Colonic mucosa (tissue), 4 donors: ENCODE measurements around the gene SLC22A17. TPM values are rescaled to one million over a fixed set of nuclear protein-coding genes. Genes with fewer than 3 reads are reported as not detected.
"Not testable (repeated sequence)": the region's sequence is repeated elsewhere in the genome, so short reads cannot be mapped to it uniquely, and the experiment has no call there.

Experiments used
- DNase-seq: peaks from one replicate; pipeline ENCODE4 v3.0.0-alpha.2; 2020
- H3K27ac ChIP-seq: fragments of 200-600 bp; one replicate; pipeline ENCODE4 v1.8.0; 2021
- H3K27me3 ChIP-seq: fragments of 200-600 bp; one replicate; pipeline ENCODE4 v1.8.0; 2021
- H3K36me3 ChIP-seq: fragments of 200-600 bp; one replicate; pipeline ENCODE4 v1.8.0; 2021
- H3K4me1 ChIP-seq: fragments of 200-600 bp; one replicate; pipeline ENCODE4 v1.8.0; 2021; ENCODE audit warnings: mild to moderate bottlenecking
- H3K4me3 ChIP-seq: fragments of 200-600 bp; one replicate; pipeline ENCODE4 v1.8.0; 2021
- H3K9ac ChIP-seq, 2 donors: one replicate each; pipeline ENCODE4 v1.7.0; 2013; ENCODE audit warnings: control low read depth in 2 of 2, low read depth in 2 of 2, low read length in 2 of 2
- H3K9me3 ChIP-seq: fragments of 200-600 bp; one replicate; pipeline ENCODE4 v1.8.0; 2021
- CTCF ChIP-seq: fragments of 200-600 bp; IDR thresholded peaks from one replicate; pipeline ENCODE4 v1.8.0; 2022; ENCODE audit warnings: antibody characterized with exemption, mild to moderate bottlenecking
- intact Hi-C: fragments of 100-400 bp; cut with DNase I; formaldehyde crosslinking; loops from one replicate; pipeline ENCODE4 v1.14.1; 2022
- total RNA-seq, 2 donors: library from RNA; stranded (reverse); fragmentation: NEBNext Ultra II Directional in 1 of 2; extraction: Animal tissue kit (Norgen Biotek cat#: 25700) in 1 of 2; gene quantifications; one replicate each; pipeline ENCODE4 v1.2.1, GENCODE V29; 2021
- donor health status: healthy.
- donor health status: DM: no; HTN: no; CAD: no.
- donor health status: DM: no; HTN: no; CAD: no.

The SLC22A17 gene
- total RNA-seq: 1 to 10 TPM; 3.9 to 6.7 TPM

GRCh38 chr14:23352506-23353432, at the start of gene SLC22A17:
SLC22A17 (minus strand) TSS chr14:23352887.
- peak within 1 kb of the TSS; percentile 26 to 30 for H3K9ac ChIP-seq
- intact Hi-C loops: no loop called here
- H3K27ac ChIP-seq: no peak within 1 kb of the TSS

GRCh38 chr14:23401291-23401690, 48.6 kb upstream of the SLC22A17 start:
- TF ChIP-seq CTCF: no peak
- intact Hi-C loops: no loop called here
- H3K4me1 ChIP-seq: no peaks in the 10 kb centered on the region

More at GRCh38 chr14:23352506-23353432, at the start of gene SLC22A17:
- H3K27me3 ChIP-seq: peaks cover 28% of the 10 kb centered on the region
- peak within 1 kb of the TSS; percentile 47 for H3K4me3 ChIP-seq
- H3K36me3 ChIP-seq: no peaks in the 10 kb centered on the region
- peak; percentile 65 for DNase-seq
- TF ChIP-seq CTCF: no peak
- H3K4me1 ChIP-seq: peaks cover 7% of the 10 kb centered on the region
- H3K9me3 ChIP-seq: no peaks in the 10 kb centered on the region

GRCh38 chr14:23400496-23401149, 47.9 kb upstream of the SLC22A17 start:
- H3K27me3 ChIP-seq, H3K27ac ChIP-seq, H3K36me3 ChIP-seq, DNase-seq, H3K4me1 ChIP-seq, H3K9ac ChIP-seq, H3K4me3 ChIP-seq, intact Hi-C loops, H3K9me3 ChIP-seq: not testable (repeated sequence)

More at GRCh38 chr14:23401291-23401690, 48.6 kb upstream of the SLC22A17 start:
- Histone ChIP-seq H3K27ac (no peak overlapping the region), H3K4me3 (no peak overlapping the region), H3K9me3 (no peaks in the 10 kb centered on the region), H3K27me3 (no peaks in the 10 kb centered on the region), H3K9ac (no peak overlapping the region), H3K36me3 (no peaks in the 10 kb centered on the region)
- no peak for DNase-seq

GRCh38 chr14:23399591-23399990, 46.9 kb upstream of the SLC22A17 start:
- no peaks in the 10 kb centered on the region for H3K4me1 ChIP-seq
- no peak overlapping the region for H3K9ac ChIP-seq
- H3K36me3 ChIP-seq: no peaks in the 10 kb centered on the region
- no peak overlapping the region for H3K27ac ChIP-seq
- no peaks in the 10 kb centered on the region for H3K9me3 ChIP-seq
- intact Hi-C loops: no loop called here
- no peak overlapping the region for H3K4me3 ChIP-seq
- H3K27me3 ChIP-seq: no peaks in the 10 kb centered on the region
- no peak for DNase-seq
- no peak for TF ChIP-seq CTCF

- Histone ChIP-seq H3K27me3 (no peaks in the 10 kb centered on the region), H3K9me3 (no peaks in the 10 kb centered on the region), H3K4me3 (no peak overlapping the region), H3K4me1 (no peaks in the 10 kb centered on the region), H3K9ac (no peak overlapping the region), H3K27ac (no peak overlapping the region), H3K36me3 (no peaks in the 10 kb centered on the region)
- no peak for DNase-seq
- intact Hi-C loops: no loop called here
- no peak for TF ChIP-seq CTCF
These were observed 46.4 kb upstream of the SLC22A17 start for GRCh38 chr14:23399136-23399535.
